Muscle layer of duodenum (tissue), 2 donors: ENCODE measurements around the gene PARP9.
A peak's percentile ranks its signal among the peaks of the same experiment; 100 is the strongest.

Experiments
- H3K27ac ChIP-seq: one replicate; pipeline ENCODE4 v1.7.0; 2013; ENCODE audit warnings: mild to moderate bottlenecking, low read length
- H3K27me3 ChIP-seq: one replicate; pipeline ENCODE4 v1.7.0; 2013; ENCODE audit warnings: low read depth, mild to moderate bottlenecking, control low read depth, low read length
- H3K36me3 ChIP-seq, 2 donors: one replicate each; pipeline ENCODE4 v1.7.0; 2013; ENCODE audit warnings: low read length in 2 of 2, control low read depth in 1 of 2, mild to moderate bottlenecking in 1 of 2; ENCODE audit not compliant: insufficient read depth in 2 of 2, control insufficient read depth in 1 of 2
- H3K4me1 ChIP-seq, 2 donors: one replicate each; pipeline ENCODE4 v1.7.0; 2013; ENCODE audit warnings: low read length in 2 of 2, mild to moderate bottlenecking in 2 of 2, control low read depth in 1 of 2, moderate library complexity in 1 of 2; ENCODE audit not compliant: insufficient read depth in 2 of 2, control insufficient read depth in 1 of 2
- H3K4me3 ChIP-seq, 2 donors: one replicate each; pipeline ENCODE4 v1.7.0; 2013; ENCODE audit warnings: low read length in 2 of 2, low read depth in 1 of 2, mild to moderate bottlenecking in 1 of 2
- H3K9me3 ChIP-seq, 2 donors: one replicate each; pipeline ENCODE4 v1.7.0; 2013; ENCODE audit warnings: low read length in 2 of 2, control low read depth in 1 of 2, mild to moderate bottlenecking in 1 of 2; ENCODE audit not compliant: control insufficient read depth in 1 of 2
- donor health status: healthy.

PARP9 gene

GRCh38 chr3:122589297-122589696, 25.2 kb upstream of the PARP9 start:
- H3K27ac ChIP-seq = no peak overlapping the region
- no peak overlapping the region for H3K4me3 ChIP-seq
- no peaks in the 10 kb centered on the region for H3K27me3 ChIP-seq
- H3K4me1 ChIP-seq = no peaks in the 10 kb centered on the region
- H3K36me3 ChIP-seq = no peaks in the 10 kb centered on the region
- H3K9me3 ChIP-seq = no peaks in the 10 kb centered on the region

DNA sequence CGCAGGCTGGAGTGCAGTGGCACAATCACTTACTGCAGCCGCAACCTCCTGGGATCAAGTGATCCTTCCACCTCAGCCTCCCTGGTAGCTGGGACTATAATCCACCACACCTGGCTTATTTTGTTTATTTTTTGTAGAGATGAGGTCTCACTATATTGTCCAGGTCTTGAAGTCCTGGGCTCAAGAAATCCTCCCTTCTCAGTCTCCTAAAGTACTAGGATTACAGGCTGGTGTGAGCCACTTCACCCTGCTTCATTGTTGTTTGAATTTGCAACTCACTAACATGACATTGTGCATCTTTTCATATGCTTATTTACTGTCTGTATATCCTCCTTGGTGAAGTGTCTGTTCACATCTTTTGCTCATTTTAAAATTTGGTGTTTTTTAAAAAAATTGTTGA, 23.5 kb upstream of the PARP9 start:
- Histone ChIP-seq H3K27ac (no peak overlapping the region), H3K36me3 (no peaks in the 10 kb centered on the region), H3K4me3 (no peak overlapping the region), H3K9me3 (peaks cover 0 to under 1% of the 10 kb centered on the region in 2 donors), H3K4me1 (no peaks in the 10 kb centered on the region), H3K27me3 (no peaks in the 10 kb centered on the region)

- H3K4me1 ChIP-seq = no peaks in the 10 kb centered on the region
- no peaks in the 10 kb centered on the region for H3K27me3 ChIP-seq
- H3K27ac ChIP-seq = no peak overlapping the region
- H3K9me3 ChIP-seq = peaks cover 6 to 7% of the 10 kb centered on the region in 2 donors
- no peaks in the 10 kb centered on the region for H3K36me3 ChIP-seq
- no peak overlapping the region for H3K4me3 ChIP-seq
These were observed 22.8 kb upstream of the PARP9 start for GRCh38 chr3:122586773-122587485.

GRCh38 chr3:122586098-122586497, 22.0 kb upstream of the PARP9 start:
- Histone ChIP-seq H3K9me3 (peaks cover 12% of the 10 kb centered on the region in 2 donors), H3K4me3 (no peak overlapping the region), H3K27me3 (no peaks in the 10 kb centered on the region), H3K27ac (no peak overlapping the region), H3K4me1 (no peaks in the 10 kb centered on the region), H3K36me3 (no peaks in the 10 kb centered on the region)

GRCh38 chr3:122582390-122582789, 18.3 kb upstream of the PARP9 start:
- no peaks in the 10 kb centered on the region for H3K4me1 ChIP-seq
- H3K4me3 ChIP-seq = no peak overlapping the region
- H3K9me3 ChIP-seq = peaks cover 12 to 13% of the 10 kb centered on the region in 2 donors
- H3K27me3 ChIP-seq = no peaks in the 10 kb centered on the region
- no peaks in the 10 kb centered on the region for H3K36me3 ChIP-seq
- H3K27ac ChIP-seq = no peak overlapping the region

- Histone ChIP-seq H3K36me3 (no peaks in the 10 kb centered on the region), H3K4me3 (peak overlapping the region in 1 of 2 donors; percentile 11), H3K9me3 (peaks cover 12 to 13% of the 10 kb centered on the region in 2 donors), H3K27me3 (no peaks in the 10 kb centered on the region), H3K4me1 (no peaks in the 10 kb centered on the region), H3K27ac (no peak overlapping the region)
These were observed 17.5 kb upstream of the PARP9 start for GRCh38 chr3:122581622-122582021.

- Histone ChIP-seq H3K4me3 (no peak overlapping the region), H3K36me3 (no peaks in the 10 kb centered on the region), H3K4me1 (no peaks in the 10 kb centered on the region), H3K27ac (no peak overlapping the region), H3K9me3 (peaks cover 12 to 13% of the 10 kb centered on the region in 2 donors), H3K27me3 (no peaks in the 10 kb centered on the region)
These were observed 16.4 kb upstream of the PARP9 start for GRCh38 chr3:122580470-122580869.

DNA sequence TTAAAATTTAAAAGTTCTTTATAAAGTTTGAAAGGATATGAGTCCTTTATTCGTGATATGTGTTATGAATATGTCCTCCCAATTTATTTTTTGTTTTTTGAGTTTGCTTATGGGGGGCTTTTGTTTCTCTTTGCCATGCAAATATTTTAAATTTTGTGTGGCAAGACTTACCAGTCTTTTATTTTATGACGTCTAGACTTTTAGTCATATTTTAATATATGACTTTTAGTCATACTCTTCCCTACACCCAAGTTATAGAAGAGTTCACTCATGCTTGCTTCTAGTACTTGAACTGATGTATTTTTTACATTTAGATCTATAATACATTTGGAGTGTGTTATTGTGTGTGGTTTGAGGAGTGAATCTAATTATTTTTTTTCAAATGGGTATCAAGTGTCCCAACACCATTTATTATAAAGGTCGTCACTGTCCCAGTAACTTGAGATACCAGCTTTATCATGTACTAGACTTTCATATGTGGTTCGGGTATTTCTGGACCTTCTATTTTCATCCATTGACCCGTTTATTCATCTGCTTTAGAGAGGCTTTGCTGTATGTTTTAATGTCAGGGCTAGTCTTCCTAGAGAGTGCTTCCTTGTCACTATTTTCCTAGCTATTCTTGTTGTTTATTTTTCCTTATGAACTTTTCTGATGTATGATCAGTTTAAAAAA, 14.1 kb upstream of the PARP9 start:
- Histone ChIP-seq H3K27ac (no peak overlapping the region), H3K4me3 (peak overlapping the region; percentile 57 to 63), H3K4me1 (no peaks in the 10 kb centered on the region), H3K9me3 (peaks cover 12 to 13% of the 10 kb centered on the region in 2 donors), H3K36me3 (peaks cover 3% of the 10 kb centered on the region in 2 donors), H3K27me3 (no peaks in the 10 kb centered on the region)

- peaks cover 11 to 13% of the 10 kb centered on the region in 2 donors for H3K9me3 ChIP-seq
- no peaks in the 10 kb centered on the region for H3K27me3 ChIP-seq
- H3K36me3 ChIP-seq = peaks cover 6 to 8% of the 10 kb centered on the region in 2 donors
- peak within 1 kb of the TSS; percentile 57 to 63 for H3K4me3 ChIP-seq
- H3K4me1 ChIP-seq = no peaks in the 10 kb centered on the region
- H3K27ac ChIP-seq = no peak within 1 kb of the TSS
These were observed 13.4 kb upstream of the PARP9 start, which contains the start of gene PARP15 for GRCh38 chr3:122577409-122578031. Gene PARP15, plus strand, starts transcription at chr3:122577650. Its CDS starts 18 bp downstream, at chr3:122577668.

GRCh38 chr3:122576174-122576940, 12.3 kb upstream of the PARP9 start:
- no peaks in the 10 kb centered on the region for H3K4me1 ChIP-seq
- H3K4me3 ChIP-seq = no peak overlapping the region
- H3K27ac ChIP-seq = no peak overlapping the region
- H3K9me3 ChIP-seq = peaks cover 1 to 3% of the 10 kb centered on the region in 2 donors
- H3K27me3 ChIP-seq = no peaks in the 10 kb centered on the region
- H3K36me3 ChIP-seq = peaks cover 13 to 16% of the 10 kb centered on the region in 2 donors

DNA sequence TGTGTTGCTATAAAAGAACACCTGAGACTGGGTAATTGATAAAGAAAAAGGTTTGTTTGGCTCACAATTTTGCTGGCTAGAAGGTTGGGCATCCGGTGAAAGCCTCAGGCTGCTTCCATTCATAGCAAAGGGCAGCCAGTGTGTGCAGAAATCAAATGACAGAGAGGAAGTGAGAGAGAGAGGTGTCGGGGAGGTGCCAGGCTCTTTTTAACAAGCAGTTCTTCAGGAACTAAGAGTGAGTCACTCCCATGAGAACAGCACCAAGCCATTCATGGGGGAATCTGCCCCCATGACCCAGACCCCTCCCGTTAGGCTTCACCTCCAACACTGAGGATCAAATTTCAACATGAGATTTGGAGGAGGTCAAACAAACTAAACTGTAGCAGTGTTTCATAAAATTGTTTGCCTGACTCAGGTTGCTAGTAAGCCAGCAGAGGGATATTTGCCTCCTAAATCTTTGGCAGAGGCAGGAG, 8.9 kb upstream of the PARP9 start:
- H3K9me3 ChIP-seq = no peaks in the 10 kb centered on the region
- H3K4me1 ChIP-seq = peaks cover 0 to 7% of the 10 kb centered on the region in 2 donors
- H3K27me3 ChIP-seq = no peaks in the 10 kb centered on the region
- no peak overlapping the region for H3K27ac ChIP-seq
- H3K36me3 ChIP-seq = peaks cover 25 to 44% of the 10 kb centered on the region in 2 donors
- no peak overlapping the region for H3K4me3 ChIP-seq
